GM18870 (cell line): ENCODE results near the gene SPI1.

Source experiments
- ATAC-seq: cut with Tn5 transposase; IDR thresholded peaks from one replicate; pipeline ENCODE4 v1.9.1; 2021; ENCODE audit warnings: moderate library complexity; ENCODE audit not compliant: unreplicated experiment

SPI1 gene

GRCh38 chr11:47389577-47390421 lies 11.5 kb upstream of the SPI1 start:
- ATAC-seq, result no peak

- no peak for ATAC-seq
Observed at GRCh38 chr11:47388697-47389576, 10.6 kb upstream of the SPI1 start.

DNA sequence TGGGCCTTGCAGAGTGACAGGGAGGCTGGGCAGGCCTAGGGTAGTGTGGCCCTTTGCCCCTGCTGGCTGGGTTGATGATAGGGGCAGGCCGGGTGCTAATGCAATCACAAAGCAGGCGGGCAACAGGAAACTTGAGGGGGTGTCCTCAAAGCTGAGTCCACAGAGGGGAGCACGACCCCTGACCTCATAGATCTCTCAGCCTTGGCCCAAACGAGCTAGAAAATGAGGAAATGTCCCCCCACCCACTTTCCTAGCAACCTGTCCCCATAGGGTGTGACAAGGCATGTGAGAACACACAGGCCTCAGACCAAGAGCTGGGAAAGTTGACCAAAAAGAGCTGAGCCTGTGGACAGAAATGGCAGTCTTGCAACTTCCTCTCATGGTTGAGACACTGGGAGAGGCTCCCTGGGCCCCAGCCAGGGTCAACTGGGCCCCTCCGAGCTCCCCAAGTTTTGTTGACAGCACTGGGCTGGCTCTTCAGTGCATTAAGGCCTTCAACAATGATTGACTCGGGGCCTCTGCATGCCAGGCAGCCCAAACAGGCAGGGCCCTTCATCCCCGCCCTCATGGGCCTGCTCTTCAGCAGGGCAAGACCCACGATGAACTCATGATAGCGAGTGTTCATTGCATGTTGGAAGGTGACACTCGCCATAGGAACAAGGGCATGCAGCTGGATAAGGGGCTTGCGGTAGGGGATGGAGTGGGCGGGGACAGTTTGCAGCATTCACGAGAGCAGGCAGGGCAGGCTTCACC lies 9.8 kb upstream of the SPI1 start:
- no peak for ATAC-seq

GRCh38 chr11:47384498-47384897 lies 6.2 kb upstream of the SPI1 start:
- ATAC-seq, result no peak

GRCh38 chr11:47383071-47383470 lies 4.7 kb upstream of the SPI1 start:
- ATAC-seq, result no peak

DNA sequence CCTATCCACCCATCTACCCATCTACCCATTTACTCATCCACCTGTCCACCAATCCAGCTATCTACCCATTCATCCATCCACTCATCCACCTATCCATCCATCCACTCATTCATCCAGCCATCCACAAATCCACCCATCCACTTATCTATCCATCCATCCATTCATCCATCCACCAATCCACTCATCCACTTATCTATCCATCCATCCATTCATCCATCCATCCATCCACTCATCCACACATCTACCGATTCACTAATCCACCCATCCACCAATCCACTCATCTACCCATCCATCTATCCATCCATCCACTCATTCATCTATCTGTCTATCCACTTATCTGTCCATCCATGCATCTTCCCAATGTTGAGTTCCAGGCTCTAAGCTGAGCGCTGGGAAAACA lies 1.7 kb upstream of the SPI1 start:
- no peak for ATAC-seq

DNA sequence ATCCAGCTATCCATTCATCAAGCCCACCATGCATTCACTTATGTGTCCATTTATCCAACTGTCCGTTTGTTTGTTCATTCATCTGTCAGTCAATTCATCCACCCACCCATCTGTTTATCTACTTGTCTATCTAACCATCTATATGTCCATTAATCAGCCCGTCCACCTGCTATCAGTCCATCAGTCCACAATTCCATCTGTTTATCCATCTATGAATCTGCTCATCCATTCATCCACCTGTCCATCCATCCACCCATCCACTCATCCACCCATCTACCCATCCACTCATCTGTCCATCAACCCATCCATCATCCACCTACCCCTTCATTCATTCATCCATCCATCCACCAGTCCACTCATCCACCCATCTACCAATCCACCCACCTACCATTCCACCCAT lies 970 bp upstream of the SPI1 start:
- ATAC-seq, result no peak

DNA sequence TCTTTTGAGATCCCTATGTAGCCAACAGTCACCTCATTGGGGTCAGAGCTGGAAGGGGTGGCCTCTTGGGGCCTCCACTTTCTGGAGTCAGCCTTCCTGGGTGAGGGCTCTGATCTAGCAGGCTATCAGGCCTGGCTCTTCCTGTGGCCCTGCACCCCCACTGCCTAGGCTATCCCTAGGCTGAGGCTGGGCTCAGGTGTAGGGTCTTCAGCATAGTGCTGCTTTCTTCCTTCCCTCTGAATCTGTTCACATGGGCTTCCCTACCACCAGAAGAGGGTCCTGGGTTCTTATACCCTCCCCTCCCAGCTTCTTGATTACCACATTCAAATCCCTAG lies 456 bp upstream of the SPI1 start:
- ATAC-seq, result no peak

DNA sequence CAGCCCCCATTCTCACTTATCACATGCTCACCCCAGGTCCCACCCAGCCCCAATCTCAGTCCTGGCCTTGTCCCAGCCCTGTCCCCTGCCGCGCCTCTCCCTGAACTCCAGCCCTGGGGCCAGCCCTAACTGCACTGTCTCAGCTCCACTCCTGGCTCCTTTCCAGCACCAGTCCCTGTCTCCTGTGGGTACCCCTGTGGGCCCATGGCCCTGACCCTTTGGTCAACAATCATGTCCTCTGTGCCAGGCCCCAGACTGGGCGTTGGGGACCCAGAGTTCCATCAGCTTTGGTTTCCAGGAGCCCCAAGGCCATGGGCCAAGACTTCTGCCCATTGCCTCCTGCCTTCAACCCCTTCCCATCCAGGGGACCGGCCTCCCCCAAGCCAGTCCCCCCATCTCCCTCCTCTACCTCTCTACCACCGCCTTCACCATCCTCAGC lies 757 bp downstream of the SPI1 start:
- ATAC-seq, result no peak

DNA sequence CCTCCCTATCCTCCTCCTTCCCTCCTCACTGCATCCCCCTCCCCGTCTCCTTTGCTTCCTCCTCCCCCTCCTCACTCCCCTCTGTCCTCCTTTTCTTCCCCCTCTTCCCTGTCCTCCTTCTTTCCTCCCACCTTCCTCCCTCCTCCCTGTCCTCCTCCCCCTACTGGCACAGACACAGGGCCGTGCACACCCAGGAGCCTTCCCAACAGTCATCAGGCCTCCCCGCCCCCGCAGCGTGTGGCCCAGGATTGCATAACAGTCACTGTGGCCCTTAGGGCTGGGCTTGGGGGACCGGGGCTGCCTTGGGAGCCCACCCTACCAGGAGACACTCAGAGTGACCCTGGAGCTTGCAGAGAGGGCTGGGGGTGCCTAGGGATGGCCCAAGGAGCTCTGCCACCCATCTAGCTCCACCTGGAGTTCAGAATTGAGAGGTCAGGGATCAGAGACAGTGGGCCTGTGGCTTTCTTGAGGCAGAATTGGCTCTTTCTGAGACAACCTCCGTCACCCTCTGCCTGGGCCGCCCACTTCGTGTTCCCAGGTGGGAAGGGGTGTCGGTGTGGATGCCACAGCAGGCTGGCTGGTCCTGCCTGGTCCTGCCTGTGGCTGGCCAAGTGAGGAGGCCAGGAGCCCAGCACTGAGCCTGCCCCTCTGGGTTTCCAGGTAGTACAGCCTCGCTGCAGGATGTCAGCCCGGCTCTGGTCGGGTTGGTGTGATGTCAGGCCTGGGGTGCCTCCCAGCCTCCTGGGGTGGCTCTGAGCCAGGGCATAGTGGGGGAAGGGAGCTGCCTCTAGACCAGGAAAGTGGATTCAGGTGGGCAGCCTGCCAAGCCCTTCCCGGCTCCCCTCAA lies 1.6 kb downstream of the SPI1 start:
- no peak for ATAC-seq

DNA sequence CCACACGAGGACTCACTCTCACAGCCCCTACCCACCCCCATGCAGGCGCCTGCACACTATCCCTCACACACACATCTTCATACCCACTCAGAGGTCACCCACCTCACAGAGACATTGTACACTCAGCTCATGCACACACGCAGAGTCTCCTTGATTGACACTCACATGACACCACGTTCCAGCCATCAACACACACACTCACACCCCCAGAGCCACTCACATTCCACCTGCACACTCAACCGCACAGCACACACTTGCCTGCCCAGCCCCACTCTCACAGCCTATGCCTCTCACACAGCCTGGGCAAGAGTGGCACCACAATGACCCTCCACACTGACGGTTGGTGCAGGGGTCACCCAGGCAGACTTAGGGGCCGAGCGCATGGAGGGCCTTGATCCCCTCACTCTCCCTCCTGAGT lies 2.2 kb downstream of the SPI1 start:
- no peak for ATAC-seq

DNA sequence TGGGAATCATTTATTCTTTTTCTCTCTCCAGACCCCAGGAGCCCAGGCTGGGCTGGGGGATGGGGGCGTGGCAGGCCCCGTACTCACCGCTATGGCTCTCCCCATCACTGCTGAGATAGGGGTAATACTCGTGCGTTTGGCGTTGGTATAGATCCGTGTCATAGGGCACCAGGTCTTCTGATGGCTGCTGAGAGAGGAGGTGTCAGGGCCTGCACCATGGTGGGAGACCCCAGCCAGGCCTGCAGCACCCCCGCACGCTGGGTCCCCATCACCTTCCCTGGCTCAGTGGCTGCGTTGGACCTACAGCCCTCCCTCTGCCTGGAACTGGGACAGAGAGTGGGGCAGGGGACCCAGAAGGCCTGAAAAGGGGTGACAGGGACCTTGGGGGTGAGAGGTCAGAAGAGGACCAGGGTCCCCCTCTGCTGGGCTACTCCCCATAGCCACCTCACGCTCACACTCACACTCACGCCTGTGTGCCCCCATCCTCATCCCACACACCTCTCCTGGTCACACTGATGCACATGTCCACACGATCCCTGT lies 2.7 kb downstream of the SPI1 start:
- no peak for ATAC-seq

DNA sequence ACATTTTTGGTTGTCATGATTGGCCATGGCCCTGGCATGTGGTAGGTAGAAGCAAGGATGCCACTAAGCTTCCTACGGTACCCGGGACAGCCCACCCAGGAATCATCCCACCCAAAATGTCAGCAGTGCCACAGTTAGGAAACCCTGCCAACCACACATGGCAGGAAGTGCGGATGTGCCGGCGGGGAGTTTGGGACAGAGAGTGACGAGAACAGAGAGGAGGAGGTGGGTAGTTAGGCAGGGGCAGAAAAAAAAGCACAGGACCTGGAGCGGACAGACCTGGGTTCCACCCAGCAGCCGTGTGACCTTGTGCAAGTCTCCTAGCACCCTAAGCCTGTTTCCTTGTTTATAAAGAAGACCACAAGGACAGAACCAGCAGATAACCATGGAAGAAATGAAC lies 3.3 kb downstream of the SPI1 start:
- no peak for ATAC-seq

GRCh38 chr11:47374720-47375019 lies 3.7 kb downstream of the SPI1 start:
- no peak for ATAC-seq

- no peak for ATAC-seq
Observed at GRCh38 chr11:47373876-47374719, 4.2 kb downstream of the SPI1 start.

GRCh38 chr11:47372422-47372821 lies 5.9 kb downstream of the SPI1 start:
- no peak for ATAC-seq

GRCh38 chr11:47369676-47370075 lies 8.7 kb downstream of the SPI1 start:
- no peak for ATAC-seq

DNA sequence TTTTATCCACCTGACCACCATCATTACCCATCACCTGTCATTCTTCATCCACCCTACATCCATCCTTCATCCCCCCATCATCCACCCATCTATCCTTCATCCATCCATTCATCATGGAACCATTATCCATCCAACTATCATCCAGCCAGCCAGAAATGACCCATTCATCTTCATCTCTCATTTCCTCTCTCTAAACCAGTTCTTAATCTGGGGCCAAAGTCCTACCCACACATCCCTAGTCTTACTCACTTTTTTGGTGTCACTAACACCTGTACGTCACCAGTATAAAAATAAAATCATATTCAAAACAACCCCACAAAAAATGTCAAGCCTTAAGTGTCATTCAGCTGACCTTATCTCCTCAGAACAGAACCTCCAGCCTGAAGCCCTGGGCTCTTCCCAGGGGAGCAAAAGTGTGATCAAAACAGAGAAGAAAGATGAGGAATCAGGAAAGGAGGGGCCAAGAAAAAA lies 12.3 kb downstream of the SPI1 start:
- no peak for ATAC-seq

GRCh38 chr11:47361419-47361818 lies 16.9 kb downstream of the SPI1 start:
- ATAC-seq, result no peak
